HG03060 (cell line): ENCODE data around the gene NCBP2L.

Source experiments
- ATAC-seq: cut with Tn5 transposase; IDR thresholded peaks from one replicate; pipeline ENCODE4 v1.9.1; 2021; ENCODE audit warnings: low read depth, moderate number of reproducible peaks; ENCODE audit not compliant: unreplicated experiment

The NCBP2L gene

DNA sequence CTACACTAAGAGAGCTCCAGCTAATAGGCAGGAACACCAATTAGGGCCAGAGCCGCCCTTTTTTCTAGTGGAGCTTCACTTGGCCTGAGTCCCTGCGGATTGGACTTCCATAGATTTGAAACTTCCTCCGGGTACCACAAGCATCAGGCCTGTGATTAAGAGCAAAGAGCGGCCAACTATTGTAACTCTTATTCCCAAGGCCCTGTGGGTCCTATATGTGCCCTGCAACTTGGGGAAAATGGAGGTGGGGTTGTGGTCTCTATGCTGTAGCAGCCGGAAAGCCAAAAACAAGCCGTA, at the start of gene NCBP2L:
Gene NCBP2L (plus strand): TSS at position 198 of the 297 bp plus-strand sequence. CDS start 16,488 bp downstream, outside the sequence.
- ATAC-seq: no peak

DNA sequence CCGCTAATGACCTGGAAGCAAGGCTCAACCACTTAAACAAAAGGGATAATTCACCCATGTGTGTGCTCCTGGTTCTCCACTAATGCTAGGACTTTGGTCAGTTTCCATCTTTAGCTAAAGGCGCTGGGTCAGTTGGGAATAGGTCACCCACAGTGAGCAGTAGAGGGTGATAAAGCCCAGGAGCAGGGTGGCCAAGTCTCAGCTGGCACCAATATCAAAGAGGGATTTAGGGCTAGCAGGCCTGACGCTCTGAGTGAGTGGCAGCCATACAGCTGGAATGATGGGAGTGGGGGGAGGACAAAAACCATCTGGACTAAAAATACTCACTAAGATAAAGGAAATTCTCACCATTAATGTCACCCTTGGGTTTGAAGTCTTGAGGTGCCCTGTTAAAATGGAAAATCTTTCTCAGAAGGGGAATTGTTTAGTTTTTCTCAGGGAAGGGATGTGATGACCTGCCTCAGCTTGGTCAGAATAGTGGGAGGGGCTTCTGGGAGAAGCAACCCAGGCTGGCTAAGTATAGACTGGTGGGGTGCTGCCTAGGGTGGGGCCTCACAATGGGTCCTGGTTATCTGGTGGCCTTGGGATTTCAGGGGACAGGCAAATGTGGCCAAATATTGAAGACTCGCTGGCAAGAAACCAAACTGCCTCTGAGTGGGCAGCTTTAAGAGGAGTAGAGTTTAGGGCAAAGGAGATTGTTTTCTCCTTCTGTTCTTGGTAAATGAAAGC, 49.0 kb upstream of the NCBP2L start:
- no peak for ATAC-seq

DNA sequence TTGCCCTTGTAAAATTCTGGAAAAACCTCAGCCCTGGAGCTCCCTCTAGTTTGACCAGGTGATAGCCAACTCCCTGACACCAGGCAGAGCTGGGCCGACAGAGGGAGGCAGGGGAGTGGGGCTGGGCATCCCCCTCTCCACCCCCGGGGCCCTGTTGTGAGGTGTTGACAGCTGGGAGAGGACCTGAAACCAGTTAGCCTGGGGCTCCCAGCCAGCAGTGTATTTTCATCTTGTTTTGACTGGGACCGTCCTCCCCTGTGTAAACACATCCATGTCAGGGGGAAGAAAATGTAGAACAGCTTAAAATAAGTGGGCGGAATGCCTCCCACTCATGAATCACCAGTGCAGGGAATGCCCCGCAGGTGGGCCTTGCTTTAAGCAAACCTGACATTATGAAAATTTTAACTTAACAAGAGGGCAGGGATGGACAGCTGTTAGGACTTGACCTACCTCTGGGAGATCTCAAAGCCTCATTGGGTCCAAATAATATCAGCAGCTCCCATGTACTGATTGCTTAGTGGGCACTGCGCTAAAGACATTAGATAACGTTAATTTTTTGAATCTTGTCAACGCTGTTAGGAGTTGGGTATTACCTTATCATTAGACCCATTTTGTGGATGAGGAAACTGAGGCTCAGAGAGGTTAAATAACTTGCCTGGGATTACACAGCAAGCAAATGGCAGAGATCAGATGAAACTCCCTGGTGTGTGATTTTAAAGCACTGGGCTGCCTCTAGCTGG, 47.8 kb upstream of the NCBP2L start:
- ATAC-seq: no peak

DNA sequence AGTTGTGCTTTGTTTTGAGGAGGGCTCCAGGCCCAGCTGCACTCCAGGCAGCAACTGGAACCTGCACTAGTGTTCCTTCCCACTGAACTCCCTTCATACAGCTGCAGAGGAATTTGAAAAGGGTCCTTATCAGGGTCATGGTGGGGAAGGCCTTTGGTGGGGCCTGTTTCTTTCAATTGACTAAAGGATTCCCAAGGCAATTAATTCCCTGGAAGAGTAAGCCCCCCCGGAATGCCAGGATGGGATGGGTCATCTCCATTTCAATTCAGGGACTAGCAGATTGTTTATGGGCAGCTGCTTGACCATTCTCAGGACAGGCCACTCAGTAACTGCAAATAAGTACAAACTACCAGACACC, 47.3 kb upstream of the NCBP2L start:
- no peak for ATAC-seq

DNA sequence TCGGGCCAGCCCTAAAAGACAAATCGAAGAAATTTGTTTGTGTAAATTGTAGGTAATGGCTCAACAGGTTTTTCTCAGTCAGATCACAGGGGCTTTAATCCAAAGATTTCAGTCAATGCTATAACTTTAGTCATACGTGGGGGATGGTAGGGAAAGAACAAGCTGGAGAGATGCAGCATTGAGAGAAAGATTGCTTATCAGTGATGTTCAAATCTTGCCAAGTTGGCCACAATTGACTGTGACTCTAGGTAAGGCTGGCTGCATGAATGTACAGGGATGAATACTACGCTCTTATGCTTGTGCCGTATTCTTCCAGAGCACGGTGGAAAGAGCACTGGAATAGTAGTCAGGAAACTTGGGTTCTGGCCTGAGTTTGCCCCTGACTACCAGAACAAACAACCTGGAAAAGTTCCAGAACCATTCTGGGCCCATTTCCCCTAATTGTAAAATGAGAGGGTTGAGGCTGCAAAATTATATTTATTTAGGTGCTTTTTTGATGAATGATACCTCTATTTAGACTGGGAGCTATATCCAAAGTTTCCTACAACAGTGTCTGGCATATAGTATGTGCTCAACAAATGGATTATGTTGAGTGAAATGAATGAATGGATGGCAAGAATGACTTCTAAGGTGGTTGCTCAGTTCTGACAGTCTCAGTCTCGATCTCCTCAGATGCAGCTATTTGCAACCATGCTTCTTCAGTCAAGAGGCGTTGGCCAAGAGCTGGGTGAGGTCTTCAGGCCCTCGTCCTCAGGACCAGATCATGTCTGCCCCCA, 46.4 kb upstream of the NCBP2L start:
- no peak for ATAC-seq

DNA sequence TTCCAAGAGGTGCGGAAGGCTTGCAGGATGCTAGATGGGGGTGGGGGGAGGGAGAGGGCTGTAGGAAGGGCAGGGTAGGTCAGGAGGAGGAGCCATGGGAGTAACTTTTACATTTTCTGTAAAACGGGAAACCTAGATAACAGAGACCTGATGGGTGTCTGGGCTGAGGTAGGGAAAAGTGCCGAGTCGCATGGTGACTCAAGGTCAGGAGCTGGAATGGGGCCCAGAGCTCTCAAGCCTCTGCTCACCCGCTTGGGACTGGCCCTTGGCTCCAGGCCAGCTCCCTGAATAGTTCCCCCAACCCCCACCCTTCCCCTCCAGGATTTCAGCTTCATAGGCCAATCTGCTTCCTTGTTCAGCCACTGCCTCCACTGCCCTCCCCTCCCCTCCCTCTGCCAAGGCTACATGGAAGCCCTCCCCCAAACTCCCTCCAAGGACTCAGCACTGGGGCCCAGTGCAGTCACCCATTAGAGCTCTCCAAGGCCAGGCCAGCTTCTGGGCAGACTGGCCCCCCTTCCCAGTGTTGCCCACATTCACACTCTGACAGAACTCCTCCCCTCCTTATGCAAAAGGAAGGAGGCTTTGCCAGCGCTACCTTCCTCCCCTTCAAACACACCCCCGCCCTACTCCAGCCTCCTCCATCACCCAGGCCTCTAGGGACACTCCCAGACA, 45.6 kb upstream of the NCBP2L start:
- no peak for ATAC-seq

DNA sequence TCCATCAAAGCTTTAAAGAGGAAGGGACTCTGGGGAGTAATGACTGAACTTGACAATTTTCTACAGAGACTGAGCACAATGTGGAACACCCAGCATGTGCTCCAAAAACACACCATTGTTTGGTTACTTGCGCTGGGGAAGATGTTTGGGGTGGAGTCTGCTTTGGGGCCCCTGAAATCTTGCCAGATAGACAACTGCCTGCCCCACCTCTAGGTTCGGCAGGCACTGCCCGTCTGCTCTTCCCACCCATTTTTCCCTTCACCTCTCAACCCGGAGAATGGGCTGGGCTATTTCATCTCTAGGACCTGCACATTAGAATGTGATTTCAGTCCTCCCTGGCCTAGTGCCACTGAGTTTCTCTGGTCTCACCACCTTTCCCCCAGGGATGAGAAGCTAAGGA, 43.8 kb upstream of the NCBP2L start:
- no peak for ATAC-seq

DNA sequence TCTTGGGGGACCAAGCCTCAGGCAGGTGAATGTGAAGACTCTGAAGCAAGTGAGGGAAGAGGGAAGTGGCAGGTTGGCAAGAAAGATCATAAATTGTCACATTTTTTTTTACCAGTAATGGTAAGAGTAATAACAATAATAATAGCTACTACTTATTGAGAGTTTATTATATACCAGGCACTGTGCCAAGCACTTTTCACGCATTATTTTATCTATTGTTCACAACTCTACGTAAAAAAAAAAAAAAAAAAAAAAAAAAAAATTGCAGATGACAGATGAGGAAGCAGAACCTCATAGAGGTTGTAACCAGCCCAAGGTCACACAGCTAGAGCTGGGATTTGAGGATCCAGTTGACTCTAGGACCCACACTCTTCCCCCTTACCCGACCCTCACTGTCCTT, 42.9 kb upstream of the NCBP2L start:
- no peak for ATAC-seq

DNA sequence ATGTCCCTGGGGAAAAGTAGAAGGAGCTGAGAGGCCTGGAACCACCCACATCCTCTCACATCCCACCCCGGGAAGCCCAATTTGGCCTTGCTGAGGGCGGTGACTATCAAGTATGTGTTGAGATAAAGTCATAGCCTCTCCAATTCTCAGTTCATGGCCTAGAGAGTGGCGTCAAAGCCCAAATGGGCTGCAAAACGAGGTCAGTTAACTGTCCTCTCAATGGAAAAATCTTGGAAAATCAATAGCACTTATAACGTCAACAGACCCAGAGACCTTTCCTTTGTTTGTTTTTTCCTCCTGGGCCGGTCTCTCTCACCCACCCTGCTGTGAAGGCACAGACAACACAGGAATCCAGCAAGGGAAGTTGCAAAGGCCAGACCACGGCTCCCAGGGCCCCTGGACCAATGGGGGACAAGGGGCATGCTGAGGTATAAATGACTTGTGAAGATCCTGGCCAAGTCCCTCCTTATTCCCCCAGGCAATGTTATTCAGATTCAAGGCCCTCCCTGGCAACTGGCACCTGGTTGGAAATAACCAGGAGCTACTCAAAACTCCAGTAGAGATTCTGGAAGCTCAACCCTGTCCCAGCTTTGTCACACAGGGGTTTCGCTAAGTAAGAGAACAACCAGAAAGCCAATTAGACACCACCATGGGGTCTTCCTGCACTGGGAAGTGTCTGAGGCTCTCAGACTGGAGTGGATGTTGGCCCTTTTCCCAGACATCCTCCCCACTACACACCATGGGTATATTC, 40.6 kb upstream of the NCBP2L start:
- no peak for ATAC-seq

DNA sequence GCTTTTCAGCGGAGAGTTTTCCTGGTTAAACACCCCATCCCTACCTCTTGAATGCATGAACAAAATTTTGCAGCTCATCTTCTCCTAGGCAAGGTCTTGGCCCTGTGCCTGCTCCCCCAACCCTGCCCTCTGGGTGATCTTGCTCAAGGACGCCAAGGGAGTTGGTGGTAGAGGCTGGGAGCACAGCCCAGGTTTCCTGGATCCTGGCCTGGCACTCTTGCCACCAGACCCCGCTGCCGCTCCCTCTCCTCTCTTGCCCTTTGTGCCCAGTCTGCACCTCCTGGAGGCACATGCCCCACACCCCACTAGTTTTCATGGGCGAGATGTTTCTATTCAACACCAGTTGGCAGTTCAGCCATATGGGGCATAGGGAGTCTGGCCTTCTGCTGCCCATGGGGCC, 39.3 kb upstream of the NCBP2L start:
- no peak for ATAC-seq

DNA sequence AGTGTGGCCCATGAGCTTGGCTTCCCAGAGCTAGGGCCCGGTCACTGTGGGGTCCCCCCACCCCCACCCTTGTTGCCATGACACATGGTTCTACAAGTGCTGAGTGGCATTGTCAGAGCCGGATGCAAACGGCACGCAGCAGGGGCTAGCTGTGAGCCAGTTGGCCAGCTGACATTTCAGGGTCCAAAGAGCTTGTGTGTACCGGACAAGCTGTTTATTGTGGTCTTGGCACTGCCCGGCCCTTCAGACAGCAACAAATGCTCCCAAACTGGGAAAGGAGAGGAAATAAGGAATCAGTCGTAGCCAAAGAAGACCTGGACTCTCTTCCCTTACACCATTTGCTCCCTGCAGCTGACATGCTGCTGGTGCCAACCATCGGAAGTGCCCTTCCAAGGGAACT, 38.8 kb upstream of the NCBP2L start:
- ATAC-seq: no peak

DNA sequence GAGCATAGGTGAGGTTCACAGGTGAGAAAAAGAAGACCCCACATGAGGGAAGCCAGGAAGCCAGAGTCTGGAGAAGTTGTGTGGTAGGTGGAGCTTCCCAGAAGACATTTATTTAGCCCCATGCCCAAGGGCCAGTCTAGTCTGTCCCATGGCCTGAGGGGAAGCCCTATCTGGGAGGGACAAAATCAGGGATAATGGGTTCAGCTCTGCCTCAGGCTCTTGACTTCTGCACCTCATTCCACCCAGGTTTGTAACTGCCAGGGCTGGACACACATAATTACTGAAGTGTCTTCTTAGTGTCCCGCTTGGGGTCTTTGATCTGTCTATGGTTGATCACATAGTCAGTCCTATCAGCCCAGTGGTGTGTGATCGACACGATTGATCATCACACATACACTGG, 38.0 kb upstream of the NCBP2L start:
- no peak for ATAC-seq

DNA sequence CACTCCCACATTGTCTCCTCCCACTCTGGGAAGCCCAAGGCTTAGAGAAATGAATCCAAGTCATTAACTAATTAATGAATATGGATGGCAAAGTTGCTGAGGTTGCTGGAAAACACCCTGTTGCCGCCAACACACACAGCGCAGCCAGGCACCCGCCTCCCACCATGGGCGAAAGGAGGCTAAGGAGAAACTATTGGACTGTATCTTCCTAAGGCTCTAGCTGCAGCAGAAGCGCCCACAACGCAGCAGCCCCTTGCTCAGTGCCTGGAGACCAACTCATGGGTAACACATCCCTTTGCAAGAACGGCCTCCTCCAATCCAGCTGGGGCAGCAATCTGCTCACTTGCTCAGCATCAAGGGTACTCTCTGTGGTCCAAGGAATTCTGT, 36.1 kb upstream of the NCBP2L start:
- no peak for ATAC-seq

DNA sequence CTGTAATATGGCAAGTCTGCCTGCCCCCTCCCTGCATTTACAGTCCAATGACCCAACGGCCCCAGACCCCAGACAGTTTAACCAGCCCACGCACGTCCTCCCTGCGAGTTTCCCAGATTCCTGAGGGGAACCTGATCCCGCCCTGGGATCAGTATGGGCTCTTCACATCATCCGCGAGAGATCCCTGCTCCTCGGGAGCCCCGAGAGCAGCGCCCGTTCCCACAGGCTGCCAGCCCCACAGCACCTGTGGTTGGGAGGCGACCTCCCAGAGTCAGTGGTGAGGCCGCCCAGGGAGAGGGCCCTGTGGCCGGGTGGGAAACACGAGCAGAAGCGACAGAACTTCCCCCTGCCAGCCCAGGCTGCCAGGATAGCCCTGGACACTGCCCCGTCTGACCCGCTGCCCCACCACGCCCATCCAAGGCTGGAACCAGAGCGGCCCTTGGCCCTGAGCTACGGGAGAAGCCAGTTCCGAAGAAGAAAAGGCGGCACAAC, 34.8 kb upstream of the NCBP2L start:
- ATAC-seq: no peak

DNA sequence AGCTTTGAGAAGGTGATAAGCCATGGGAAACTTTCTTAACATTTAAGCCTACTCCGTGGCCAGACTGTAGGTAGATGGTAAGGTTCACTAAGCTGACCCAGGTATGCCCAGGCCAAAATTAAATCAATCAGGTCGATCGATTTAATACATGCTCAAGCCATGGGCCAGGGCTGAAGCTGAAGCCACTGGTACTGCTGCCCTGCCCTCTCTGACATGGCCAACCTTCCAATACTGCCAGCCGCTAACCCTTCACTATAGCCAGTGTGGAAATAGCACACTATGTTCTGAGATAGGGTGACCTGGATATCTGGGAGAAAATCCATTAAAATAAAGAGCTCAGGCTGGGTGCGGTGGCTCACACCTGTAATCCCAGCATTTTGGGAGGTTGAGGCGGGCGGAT, 33.5 kb upstream of the NCBP2L start:
- ATAC-seq: no peak

DNA sequence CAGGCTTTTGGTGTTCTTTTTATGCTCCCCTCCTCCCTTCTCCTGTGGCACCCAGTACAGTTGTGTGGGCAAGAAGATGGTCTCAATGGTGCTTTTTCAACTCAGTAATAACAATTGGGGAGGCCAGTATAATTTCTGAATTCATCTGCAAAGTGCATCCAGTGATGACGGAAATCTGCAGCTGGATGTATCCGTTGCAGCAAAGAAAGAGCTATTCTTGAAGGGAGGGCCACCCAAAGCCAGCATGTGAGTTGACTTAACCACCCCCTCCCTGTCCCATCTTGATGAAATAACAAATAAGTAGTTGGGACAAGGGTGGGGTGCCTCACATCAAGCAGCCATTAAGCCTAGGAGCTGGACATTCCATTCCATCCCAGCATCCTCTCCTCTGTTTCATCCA, 32.7 kb upstream of the NCBP2L start:
- ATAC-seq: no peak

DNA sequence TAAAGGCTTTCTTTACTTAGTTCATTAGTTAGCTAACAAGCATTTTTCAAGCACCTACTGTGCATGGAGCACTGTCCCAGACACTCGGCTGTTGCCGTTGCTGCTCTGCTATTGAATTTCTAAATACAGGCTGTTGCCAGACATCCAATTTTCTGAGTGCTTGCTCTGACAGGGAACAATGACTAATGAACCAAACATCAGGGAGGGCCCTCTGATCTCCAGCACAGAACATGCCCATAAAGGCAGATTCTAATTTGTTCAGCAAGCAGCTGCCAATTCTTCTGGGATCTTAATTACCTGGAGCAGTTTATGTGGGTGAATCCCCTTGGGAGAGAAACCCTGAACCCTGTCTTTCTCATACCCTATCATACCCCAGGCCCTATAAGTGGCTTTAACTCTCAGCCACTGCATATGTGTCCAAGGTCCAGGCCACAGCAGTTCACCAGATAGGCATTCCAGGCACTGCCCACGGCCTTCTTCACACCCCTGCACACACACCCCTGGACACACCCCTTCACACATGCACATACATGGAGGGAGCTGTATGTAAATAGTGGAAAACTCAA, 29.9 kb upstream of the NCBP2L start:
- ATAC-seq: no peak

DNA sequence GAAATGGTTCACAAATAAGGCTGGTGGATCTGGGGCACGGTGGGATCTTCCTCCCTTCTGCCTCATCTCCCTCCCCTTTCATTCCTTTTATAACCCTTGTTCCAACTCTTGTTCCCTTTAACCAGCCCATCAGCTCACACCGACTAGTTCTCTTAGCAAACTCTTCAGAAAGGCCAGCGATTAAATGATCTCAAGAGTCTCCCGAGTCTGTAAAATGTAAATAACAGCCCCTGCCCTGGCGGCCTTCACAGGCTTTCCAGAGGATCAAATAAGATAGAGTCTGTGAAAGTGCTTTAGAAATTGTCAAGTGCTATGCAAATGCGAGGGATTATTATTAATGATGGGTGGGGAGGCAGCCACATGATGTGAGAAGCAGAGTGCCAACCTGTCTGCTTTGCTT, 29.0 kb upstream of the NCBP2L start:
- no peak for ATAC-seq

DNA sequence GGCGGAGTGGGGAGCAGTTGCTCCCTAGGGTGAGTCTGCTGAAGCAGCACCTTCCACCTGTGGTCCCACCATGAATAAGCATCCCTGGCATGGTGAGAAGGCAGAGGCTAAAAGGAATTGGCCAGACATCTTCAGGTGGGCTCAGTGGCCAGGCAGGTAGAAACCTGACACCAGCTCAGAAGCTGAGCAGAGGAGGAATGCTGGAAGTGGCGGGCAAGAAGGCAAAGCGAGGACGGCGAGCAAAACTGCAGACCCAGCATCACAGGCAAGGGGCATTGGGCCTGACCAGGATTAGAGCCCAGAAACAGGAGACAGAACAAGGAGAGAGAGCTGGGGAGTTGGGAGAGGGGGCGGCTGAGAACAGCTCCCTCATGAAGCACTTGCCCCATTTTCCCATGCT, 27.3 kb upstream of the NCBP2L start:
- ATAC-seq: no peak

DNA sequence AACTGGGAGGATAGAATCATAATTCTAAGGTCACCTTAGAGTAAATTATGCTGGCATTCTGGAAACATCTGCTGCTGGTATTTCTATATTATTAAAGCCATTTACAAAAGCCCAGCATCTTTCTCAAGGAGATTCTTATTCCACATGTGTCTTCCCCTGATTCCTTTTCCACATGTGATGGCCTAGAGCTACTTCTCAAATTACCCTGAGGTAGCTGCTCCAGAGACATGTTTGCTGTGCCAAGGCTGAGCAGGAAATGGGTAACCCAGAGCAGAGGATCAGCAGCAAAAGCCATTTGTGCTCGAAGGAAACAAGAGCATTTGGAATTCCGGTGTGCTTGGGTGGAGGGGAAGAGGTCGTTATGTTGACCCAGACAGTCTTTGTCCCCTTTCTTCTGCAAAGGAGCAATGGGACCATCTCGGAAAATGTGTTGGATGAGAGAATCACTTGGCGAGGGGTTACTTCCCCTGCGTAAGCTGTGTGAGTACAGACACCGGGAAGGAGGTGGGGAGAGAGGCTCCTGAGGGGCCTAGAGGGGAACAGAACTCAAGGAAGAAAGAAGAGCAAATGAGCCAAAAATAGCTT, 26.6 kb upstream of the NCBP2L start:
- ATAC-seq: no peak
